Body of pancreas (tissue), 4 donors: ENCODE data around the gene PPM1H.

Source experiments
- POLR2A ChIP-seq, 3 donors: fragments of 450-650 bp; IDR thresholded peaks; one replicate each; pipeline ENCODE4 v1.6.1; 2016; ENCODE audit warnings: antibody characterized with exemption in 3 of 3, mild to moderate bottlenecking in 2 of 3
- TF ChIP-seq, protein P1 (sequence below), 7 experiments: fragments of 450-650 bp in 4 of 7; fragments of 200-600 bp in 3 of 7; sonication (generic) in 3 of 7; IDR thresholded peaks; one replicate each; pipeline ENCODE4 v1.5.1; 2016 to 2019; ENCODE audit warnings: antibody characterized with exemption in 7 of 7

DNA sequence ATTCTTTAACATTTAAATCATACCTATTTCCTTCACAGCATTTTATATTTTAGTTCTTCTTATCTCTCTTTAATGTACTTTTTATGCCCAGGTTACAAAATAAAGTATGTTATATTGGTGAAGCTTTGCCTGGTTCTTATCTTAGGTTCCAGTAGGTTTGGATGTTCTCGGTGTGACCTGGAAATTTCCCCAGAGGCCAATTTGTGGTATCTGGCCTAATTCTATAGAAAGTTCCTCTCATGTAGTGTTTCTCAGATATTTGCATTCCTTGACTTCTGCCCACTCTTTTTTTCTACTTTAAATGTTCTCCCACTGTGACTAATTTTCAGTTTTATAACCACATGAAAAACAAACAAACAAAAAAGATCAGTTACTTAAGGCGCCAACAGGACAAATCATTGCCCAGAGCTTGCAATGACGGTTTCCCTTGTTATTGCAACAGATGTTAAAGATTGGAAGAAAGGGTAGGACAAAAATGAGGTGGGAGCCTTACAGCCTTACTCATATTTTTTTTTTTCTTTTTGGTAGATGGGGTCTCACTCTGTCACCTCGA, 41.2 kb upstream of the PPM1H start:
- TF ChIP-seq, protein P1, sequence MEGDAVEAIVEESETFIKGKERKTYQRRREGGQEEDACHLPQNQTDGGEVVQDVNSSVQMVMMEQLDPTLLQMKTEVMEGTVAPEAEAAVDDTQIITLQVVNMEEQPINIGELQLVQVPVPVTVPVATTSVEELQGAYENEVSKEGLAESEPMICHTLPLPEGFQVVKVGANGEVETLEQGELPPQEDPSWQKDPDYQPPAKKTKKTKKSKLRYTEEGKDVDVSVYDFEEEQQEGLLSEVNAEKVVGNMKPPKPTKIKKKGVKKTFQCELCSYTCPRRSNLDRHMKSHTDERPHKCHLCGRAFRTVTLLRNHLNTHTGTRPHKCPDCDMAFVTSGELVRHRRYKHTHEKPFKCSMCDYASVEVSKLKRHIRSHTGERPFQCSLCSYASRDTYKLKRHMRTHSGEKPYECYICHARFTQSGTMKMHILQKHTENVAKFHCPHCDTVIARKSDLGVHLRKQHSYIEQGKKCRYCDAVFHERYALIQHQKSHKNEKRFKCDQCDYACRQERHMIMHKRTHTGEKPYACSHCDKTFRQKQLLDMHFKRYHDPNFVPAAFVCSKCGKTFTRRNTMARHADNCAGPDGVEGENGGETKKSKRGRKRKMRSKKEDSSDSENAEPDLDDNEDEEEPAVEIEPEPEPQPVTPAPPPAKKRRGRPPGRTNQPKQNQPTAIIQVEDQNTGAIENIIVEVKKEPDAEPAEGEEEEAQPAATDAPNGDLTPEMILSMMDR (IDR thresholded peaks at IDR 0.05), result no peak
- no peak for TF ChIP-seq POLR2A (IDR thresholded peaks at IDR 0.05)
